ENCODE measurements around the gene PLA1A.

The PLA1A gene

DNA sequence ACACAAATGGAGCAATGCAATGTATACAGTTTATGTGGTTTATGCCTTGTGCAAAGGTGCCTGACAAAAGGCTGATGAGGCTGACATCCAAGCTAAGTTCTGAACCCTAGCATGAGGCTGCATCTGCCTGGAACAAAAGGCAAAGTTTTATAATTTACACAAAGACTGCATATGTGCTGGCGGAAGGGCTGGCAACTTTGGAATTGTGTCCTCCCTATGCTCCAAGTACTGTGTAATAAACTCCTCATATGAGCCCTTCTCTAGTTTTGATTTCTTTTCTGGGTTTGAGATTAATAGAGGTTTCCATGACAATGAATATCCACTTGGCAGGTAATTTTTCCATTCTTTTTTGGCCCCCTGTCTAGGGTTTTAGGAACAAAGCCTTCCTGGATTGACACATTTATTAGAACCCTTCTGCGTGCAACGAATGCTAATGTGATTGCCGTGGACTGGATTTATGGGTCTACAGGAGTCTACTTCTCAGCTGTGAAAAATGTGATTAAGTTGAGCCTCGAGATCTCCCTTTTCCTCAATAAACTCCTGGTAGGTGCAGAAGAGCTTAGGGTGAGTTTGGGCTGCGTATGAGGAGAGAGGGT, 10.8 kb downstream of the PLA1A start:
- no peak for DNase-seq (ENCODE audit: low read depth)

GRCh38 chr3:119609301-119609700, 11.6 kb downstream of the PLA1A start:
- no peak for DNase-seq (ENCODE audit: low read depth)

- no peak for DNase-seq (ENCODE audit: low read depth)
Measured at GRCh38 chr3:119611664-119612063, 14.0 kb downstream of the PLA1A start.

DNA sequence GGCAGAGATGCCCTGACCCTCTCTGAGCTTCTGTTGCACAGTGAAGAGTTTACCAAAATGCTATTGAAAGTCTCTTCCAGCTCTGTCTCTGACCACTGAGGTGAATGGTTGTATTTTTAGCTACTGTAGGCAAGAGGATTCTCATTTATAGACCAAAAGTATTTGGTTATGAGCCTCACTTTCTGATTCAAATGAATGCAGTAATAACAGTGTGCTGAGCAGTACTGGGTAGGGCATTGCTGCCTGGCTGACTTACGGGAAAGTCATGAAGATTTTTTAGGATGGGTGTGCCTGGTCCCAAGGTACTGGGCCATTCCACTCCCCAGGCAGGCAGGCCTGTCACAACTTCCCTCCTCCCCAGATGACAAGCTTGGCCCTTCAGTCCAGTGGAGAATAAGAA, 15.5 kb downstream of the PLA1A start:
- DNase-seq (ENCODE audit: low read depth) = no peak

GRCh38 chr3:119613872-119614271, 16.2 kb downstream of the PLA1A start:
- DNase-seq (ENCODE audit: low read depth) = no peak

GRCh38 chr3:119616056-119616455, 18.4 kb downstream of the PLA1A start:
- DNase-seq (ENCODE audit: low read depth) = no peak

DNA sequence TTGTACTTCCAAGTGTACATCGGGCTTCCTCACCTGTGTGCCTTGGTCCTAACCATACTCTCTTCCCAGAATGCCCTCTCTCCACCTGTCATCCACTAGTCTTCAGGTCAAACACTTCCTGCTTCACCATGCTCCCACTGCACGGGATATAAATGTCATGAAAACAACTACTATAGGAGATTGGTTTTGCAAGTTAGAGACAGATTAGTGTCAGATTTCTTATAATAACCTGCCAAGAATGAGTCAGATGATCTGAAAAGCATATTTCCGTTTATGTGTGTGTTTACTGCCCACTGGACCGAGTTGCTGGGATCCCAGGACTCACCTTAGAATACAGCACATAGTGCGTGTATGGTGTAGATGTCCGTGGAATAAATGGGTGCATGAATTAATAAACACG, 21.4 kb downstream of the PLA1A start:
- no peak for DNase-seq (ENCODE audit: low read depth)

- no peak for DNase-seq (ENCODE audit: low read depth)
Measured at GRCh38 chr3:119620899-119621298, 23.2 kb downstream of the PLA1A start.

DNA sequence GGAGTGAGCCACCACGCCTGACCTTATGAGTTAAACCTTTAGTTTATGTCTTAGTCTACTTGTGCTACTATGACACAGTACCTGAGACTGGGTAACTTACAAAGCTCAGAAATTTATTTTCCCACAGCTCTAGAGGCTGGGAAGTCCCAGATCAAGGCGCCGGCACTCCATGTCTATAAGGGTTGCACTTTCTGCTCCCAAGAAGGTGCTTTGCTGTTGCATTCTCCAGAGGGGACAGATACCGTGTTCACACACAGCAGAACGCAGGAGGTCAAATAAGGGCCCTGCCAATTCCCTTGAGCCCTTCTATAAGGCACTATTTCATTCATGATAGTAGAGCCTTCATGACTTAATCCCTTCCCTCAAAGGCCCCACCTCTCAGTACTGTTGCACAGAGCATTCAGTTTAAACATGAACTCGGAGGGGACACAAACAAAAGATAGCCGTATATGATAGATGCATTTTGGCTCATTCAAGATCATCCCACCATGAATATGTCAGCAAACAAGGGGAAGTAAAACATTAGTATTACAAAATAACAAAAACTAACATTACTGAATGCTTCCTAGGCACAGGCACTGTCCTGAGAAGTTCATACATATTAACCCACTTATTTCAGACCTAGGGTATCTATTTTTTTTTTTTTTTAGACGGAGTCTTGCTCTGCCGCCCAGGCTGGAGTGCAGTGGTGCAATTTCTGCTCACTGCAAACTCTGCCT, 26.5 kb downstream of the PLA1A start:
- DNase-seq (ENCODE audit: low read depth) = no peak

DNA sequence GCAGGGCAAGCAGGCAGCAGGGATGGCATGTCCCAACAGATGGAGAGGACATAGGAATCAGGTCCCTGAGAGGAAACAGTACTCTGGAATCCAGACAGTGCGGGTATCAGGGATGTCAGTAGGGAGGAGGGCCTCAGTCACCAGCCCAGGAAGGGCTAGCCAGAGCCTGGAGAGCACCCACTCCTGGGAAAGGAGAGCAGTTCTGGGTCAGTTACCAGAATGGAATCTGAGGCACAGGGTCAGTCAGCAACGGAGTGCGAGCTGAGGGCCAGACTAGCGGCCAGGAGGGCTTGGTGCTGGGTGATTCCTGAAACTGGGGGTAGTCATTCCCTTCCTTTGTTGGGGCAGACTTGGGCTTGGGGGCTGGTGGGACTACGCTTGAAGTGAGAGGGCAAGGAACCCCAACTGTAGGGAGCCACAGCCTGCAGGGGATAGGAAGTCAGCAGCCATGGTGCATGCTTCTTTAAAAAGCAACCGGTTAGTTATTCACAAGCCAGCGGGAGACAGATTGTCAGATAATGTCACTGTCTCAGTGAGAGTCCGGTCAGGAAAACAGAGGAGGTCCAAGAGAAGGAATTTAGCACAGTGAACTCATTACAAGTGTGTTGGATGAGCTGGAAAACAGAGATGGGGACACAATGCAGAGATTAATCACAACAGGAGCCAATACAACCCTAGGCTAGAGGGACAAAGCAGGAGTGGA, 27.9 kb downstream of the PLA1A start:
- no peak for DNase-seq (ENCODE audit: low read depth)

DNA sequence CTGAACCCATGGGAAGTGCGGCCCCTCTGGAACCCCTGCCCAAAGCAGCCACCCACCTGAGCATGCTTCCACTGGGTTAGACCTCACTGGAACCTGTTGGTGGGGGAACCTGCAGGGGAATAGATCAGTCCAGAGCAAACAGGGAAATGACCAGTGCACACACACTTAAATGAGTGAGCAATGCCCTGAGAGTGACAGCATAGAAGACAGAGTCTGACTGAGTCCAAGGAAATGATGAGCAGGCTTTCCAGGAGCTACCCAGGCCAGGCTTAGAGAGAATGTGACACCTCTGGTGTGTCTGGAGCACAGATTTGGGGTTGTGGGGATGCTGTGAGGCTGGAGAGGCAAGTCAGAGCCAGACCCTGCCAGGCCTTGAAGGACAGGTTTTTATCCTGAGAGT, 28.5 kb downstream of the PLA1A start:
- DNase-seq (ENCODE audit: low read depth) = no peak

DNA sequence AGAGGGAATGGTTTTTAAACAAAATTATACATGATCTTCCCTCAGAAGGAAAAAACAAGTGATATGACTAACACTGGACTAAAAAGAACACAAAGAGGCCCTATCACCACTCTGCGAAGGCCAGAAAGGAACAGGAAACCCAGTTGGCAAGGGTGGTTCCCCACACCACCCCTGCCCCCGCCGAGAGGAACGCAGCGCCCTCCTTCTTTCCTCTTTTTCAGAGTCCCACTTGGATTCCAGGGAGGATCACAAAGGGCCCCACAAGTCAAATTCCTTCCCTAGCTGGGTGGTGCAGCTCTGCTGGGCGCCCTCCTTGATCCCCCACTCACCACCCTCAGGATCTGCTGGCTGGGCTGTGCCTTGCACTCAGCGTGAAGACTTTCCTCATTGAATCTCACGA, 29.8 kb downstream of the PLA1A start:
- no peak for DNase-seq (ENCODE audit: low read depth)

- no peak for DNase-seq (ENCODE audit: low read depth)
Measured at GRCh38 chr3:119628390-119628789, 30.7 kb downstream of the PLA1A start.

DNA sequence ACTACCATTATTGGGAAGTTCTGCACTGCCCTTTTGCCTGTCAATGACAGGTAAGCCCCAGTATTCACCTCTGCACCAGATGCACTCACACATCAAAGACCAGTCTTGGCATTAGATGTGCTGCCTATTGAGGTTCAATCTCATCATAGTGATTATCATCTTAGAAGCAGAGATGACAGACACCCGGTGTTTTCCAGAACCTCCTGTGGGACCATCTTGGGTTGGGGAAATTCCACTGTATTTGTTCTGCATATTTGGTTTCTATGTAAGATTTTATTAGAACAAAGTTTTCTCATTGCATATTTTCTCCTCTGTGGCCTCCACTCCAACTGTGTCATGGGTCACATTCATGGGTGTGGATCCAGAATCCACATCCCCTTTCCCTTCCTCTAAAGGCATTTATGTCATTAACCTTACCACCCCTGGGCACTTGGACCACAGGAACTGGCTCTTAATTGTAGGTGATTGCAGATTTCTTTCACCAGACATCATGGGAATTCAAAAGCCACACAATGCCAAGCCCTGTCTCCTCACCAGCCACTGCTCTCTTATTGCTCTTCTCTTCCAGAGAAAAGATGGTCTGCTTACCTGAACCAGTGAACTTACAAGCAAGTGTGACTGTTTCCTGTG, 31.2 kb downstream of the PLA1A start:
- no peak for DNase-seq (ENCODE audit: low read depth)

DNA sequence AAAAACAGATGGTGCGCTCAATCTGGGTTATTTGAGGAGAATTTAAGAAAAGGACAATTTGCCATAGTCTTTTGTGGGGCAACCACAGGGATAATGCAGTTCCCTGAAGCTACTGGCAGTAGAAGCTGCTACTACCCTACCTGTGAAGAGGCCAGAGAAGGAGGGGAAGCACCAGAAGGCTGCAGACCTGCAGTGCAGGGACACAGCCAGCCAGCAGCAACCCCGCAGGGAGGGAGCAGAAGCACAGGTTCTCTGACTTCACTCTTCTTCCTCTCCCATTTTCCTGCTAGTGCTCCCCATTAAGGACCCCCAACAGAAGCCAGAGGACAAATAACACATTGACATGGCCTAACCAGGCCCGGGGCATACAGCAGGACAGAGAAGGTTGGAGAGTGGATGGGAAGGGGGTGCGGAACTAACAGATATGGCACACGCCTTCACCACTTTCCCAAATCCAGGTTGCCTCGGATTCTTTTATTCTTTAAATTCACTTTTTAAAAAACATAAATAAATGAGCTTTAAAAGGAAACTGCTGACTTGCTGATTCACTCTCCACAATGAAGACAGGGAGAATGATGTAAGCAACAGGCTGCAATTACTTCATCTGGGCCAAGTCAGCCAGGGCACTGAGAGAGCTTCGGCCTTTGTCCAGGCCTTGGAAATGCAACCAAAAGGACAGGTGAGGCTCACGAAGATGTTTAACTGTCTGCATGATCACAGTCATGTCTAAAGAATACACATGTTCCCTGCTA, 32.6 kb downstream of the PLA1A start:
- no peak for DNase-seq (ENCODE audit: low read depth)

DNA sequence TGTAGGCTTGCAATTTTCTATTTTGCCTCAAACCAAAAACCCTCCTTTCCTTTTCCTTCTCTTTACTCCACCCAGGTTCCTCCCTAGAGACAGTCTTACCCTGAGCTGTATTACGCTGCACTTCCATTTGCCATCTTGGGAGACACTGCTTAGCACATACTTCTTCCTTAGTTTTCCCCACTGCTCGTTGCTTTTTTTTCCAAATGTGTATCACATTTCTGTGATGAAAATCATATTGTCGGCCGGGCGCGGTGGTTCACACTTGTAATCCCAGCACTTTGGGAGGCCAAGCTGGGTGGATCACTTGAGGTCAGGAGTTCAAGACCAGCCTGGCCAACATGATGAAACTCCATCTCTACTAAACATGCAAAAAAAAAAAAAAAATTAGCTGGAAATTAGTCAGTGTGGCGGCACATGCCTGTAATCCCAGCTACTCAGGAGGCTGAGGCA, 33.2 kb downstream of the PLA1A start:
- DNase-seq (ENCODE audit: low read depth) = no peak

DNA sequence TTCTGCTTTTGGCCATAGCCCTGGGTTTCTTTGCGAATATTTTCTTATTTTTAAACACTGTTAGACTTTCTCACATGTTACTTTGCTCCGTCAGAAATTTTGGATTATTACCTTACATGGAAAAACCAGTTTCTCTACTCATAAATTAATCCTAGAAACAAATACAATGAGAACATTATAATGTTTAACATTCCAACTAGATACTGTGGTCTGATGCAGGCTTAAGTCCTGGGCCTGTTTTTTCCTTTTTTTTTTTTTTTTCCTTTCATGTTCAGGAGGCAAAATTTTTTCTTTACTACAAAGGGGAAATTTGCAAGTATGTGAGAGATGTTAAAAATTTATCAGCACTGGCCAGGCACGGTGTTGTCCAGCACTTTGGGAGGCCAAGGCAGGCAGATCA, 33.8 kb downstream of the PLA1A start:
- DNase-seq (ENCODE audit: low read depth) = no peak

DNA sequence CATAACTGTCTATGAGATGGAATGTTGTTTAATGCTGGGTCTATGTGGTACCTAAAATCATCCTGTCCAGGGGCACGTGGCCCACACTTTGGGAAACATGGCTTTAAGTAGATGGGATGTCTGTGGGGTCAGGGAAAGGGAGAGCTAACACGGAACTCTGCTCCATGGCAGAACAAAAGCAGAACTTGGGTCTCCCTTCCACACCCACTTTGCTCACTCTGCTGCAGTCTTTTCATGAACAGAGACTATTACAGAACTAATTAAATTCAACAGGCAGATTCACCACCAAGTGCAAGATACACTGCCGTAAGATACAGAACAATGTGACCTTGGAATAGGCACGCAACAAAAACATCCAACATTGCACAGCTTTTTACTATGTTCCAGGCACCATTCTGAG, 34.5 kb downstream of the PLA1A start:
- DNase-seq (ENCODE audit: low read depth) = no peak

DNA sequence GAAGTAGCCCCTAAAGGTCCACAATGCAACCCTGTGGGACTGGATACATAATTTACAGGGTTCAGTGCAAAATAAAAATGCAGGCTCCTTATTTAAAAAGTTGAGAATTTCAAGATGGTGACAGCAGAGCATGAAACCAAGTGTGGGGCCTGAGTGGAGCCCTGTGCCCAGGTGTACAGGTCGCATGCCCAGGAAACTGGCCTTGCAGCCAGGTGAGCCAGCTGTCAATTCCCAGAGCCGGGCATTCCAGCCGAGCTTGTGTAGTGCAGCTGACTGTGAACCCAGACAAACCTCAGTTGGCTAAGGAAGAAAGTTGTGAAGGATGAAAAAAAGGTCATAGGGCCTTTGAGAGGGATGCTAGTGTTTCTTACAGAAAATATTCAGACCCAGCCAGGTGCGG, 35.1 kb downstream of the PLA1A start:
- DNase-seq (ENCODE audit: low read depth) = no peak

DNA sequence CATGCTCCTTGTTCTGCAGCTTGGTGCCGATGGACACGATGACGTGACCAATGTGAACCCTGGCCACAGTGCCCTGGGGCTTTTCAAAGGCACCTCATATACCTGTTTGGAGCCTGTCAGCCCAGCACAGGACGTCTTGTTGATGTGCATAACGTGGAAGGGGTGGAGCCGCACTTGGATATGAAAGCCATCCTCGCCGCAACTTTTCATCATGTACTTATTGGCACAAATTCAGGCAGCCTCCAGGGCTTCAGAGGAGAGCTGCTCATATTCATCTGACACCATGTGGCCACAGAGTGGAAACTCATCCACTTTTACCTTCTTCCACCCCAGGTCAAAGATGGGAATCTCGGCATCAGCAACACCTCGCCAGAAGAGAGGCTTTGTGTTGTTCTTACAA, 38.0 kb downstream of the PLA1A start:
- no peak for DNase-seq (ENCODE audit: low read depth)

DNA sequence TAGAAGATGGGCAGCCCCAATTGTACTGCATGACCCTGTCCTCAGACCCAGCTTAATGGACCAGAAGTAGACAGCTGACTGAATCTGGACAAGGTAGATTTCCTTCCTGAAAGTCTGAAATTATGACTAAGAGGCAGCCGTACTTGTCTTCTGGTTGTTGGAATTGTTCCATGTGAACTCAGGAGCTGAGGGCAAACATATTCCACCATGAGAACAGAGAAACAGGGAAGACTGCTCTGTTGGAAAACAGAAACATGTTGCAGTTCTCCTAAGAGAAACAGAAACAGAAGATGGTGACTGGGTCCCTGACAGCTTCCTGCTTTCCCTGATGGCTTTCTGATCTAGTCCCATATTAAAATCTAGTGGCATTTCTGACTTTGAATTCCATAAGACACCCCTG, 38.6 kb downstream of the PLA1A start:
- no peak for DNase-seq (ENCODE audit: low read depth)

- no peak for DNase-seq (ENCODE audit: low read depth)
Measured at GRCh38 chr3:119636891-119637611, 39.4 kb downstream of the PLA1A start.
